ENCODE results near the gene LMX1B.
"Not testable (repeated sequence)": the region's sequence is repeated elsewhere in the genome, so short reads cannot be mapped to it uniquely, and the experiment has no call there.

LMX1B gene

DNA sequence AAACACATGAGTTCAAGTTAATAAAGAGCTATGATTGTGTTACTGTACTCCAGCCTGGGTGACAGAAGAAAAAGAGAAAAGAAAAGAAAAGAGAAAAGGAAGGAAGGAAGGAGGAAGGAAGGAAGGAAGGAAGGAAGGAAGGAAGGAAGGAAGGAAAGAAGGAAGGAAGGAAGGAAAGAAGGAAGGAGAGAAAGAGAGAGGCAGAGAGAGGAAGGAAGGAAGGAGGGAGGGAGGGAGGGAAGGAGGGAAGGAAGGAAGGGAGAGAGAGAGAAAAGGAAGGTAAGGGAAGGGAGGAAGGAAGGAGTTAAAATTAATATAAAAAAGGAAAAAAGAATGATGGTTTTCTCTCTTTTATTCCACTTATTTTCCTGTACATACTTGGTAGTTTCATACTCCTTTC, 101.7 kb downstream of the LMX1B start:
- DNase-seq (ENCODE audit: low read depth), result no peak
- no peak overlapping the region for H3K4me3 ChIP-seq (ENCODE audit: low read length)
- TF ChIP-seq CTCF (conservative IDR thresholded peaks at IDR 0.05; ENCODE audit: low read depth, low read length), result no peak

DNA sequence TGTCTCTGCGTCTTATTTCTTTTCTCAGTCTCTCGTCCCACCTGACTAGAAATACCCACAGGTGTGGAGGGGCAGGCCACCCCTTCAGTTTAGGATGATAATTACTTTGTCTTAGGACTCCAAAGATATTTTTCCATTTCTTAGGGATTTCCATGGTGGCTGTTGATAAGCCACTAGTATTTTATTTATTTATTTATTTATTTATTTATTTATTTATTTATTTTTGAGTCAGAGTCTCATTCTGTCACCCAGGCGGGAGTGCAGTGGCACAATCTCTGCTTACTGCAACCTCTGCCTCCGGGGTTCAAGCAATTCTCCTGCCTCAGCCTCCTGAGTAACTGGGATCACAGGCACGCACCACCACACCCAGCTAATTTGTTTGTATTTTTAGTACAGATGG, 103.7 kb downstream of the LMX1B start:
- not testable (repeated sequence) for DNase-seq (ENCODE audit: low read depth); H3K4me3 ChIP-seq (ENCODE audit: low read length)

- H3K4me3 ChIP-seq (ENCODE audit: low read length), result no peak overlapping the region
- peak; percentile 51 for DNase-seq (ENCODE audit: low read depth)
- no peak for TF ChIP-seq CTCF (conservative IDR thresholded peaks at IDR 0.05; ENCODE audit: low read depth, low read length)
Measured at GRCh38 chr9:126719618-126720031, 105.9 kb downstream of the LMX1B start.

- TF ChIP-seq CTCF (conservative IDR thresholded peaks at IDR 0.05; ENCODE audit: low read depth, low read length), result no peak
- no peak overlapping the region for H3K4me3 ChIP-seq (ENCODE audit: low read length)
- DNase-seq (ENCODE audit: low read depth), result no peak
Measured at GRCh38 chr9:126720036-126720435, 106.3 kb downstream of the LMX1B start.

DNA sequence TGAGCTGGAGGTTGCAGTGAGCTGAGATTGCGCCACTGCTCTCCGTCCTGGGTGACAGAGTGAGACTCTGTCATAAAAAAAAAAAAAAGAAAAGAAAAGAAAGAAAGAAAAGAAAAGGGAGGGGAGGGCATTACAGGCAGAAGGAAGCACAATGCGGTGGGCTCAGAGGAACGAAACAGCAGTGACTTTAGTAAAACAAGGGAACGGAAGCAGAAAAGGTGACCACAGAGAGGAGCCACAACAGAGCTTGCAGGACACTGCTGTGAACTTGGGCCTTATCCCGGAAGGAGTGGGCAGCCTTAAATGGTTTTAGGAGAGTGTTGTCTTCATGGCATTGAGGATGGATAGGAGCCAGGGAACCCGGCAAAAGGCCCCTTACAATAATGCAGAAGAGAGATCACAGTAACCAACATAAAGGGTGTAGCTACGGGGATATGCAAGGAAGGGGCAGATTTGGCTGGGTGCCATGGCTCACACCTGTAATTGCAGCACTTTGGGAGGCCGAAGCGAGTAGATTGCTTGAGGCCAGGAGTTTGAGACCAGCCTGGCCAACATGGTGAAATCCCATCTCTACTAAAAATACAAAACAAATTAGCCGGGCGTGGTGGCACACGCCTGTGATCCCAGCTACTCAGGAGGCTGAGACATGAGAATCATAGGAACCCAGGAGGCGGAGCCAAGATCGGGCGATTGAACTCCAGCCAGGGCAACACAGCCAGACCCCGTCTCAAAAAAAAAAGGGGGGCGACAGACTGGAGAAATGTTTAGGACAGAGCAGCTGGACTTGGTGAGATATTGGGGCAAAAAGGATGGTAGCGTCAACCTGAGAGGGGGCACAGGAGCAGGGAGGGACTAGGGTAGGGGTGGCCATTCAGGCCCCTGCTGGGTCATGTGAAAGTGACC, 107.2 kb downstream of the LMX1B start:
- no peak for TF ChIP-seq CTCF (conservative IDR thresholded peaks at IDR 0.05; ENCODE audit: low read depth, low read length)
- H3K4me3 ChIP-seq (ENCODE audit: low read length), result no peak overlapping the region
- DNase-seq (ENCODE audit: low read depth), result no peak

GRCh38 chr9:126721564-126721981, 107.8 kb downstream of the LMX1B start:
- DNase-seq (ENCODE audit: low read depth), result no peak
- H3K4me3 ChIP-seq (ENCODE audit: low read length), result no peak overlapping the region
- no peak for TF ChIP-seq CTCF (conservative IDR thresholded peaks at IDR 0.05; ENCODE audit: low read depth, low read length)

- peak overlapping the region; percentile 49 for H3K4me3 ChIP-seq (ENCODE audit: low read length)
- peak; percentile 19 for DNase-seq (ENCODE audit: low read depth)
- TF ChIP-seq CTCF (conservative IDR thresholded peaks at IDR 0.05; ENCODE audit: low read depth, low read length), result no peak
Measured at GRCh38 chr9:126722252-126722921, 108.7 kb downstream of the LMX1B start.

All from retinal pigment epithelial cell (primary cell).